Lung (tissue), 12 donors: ENCODE results near the gene DPY19L3. TPM values are rescaled to one million over a fixed set of nuclear protein-coding genes. Genes with fewer than 3 reads are reported as not detected.
"Not testable (repeated sequence)": the region's sequence is repeated elsewhere in the genome, so short reads cannot be mapped to it uniquely, and the experiment has no call there.

ENCODE experiments used
- ATAC-seq: fragments of 200-7000 bp; cut with Tn5 transposase; one replicate; pipeline ENCODE4 v1.9.1; 2020; ENCODE audit warnings: moderate number of reproducible peaks; ENCODE audit not compliant: insufficient read depth, low FRiP score
- DNase-seq, 3 donors: peaks; one replicate each; pipeline ENCODE4 v3.0.0-alpha.2; 2013 to 2017
- H3K27ac ChIP-seq, 2 donors: one replicate each; pipeline ENCODE4 v1.5.1; 2013; ENCODE audit warnings: mild to moderate bottlenecking in 2 of 2, moderate library complexity in 2 of 2, control low read depth in 1 of 2, inconsistent platforms in 1 of 2, low read depth in 1 of 2, low read length in 1 of 2
- H3K27me3 ChIP-seq, 3 donors: one replicate each; pipeline ENCODE4 v1.5.1; 2013; ENCODE audit warnings: low read length in 2 of 3; ENCODE audit not compliant: control insufficient read depth in 3 of 3, insufficient read depth in 3 of 3
- H3K36me3 ChIP-seq, 4 donors: one replicate each; pipeline ENCODE4 v1.5.1; 2013; ENCODE audit warnings: low read length in 4 of 4, mild to moderate bottlenecking in 1 of 4, moderate library complexity in 1 of 4; ENCODE audit not compliant: control insufficient read depth in 4 of 4, insufficient read depth in 4 of 4
- H3K4me1 ChIP-seq, 5 donors: one replicate each; pipeline ENCODE4 v1.5.1; 2013; ENCODE audit warnings: low read length in 5 of 5, mild to moderate bottlenecking in 2 of 5, moderate library complexity in 1 of 5; ENCODE audit not compliant: control insufficient read depth in 5 of 5, insufficient read depth in 5 of 5
- H3K4me3 ChIP-seq: one replicate; pipeline ENCODE4 v1.5.1; 2013; ENCODE audit warnings: mild to moderate bottlenecking, control low read depth, moderate library complexity
- H3K9ac ChIP-seq, 2 donors: one replicate each; pipeline ENCODE4 v1.5.1; 2013; ENCODE audit warnings: low read length in 2 of 2, control low read depth in 1 of 2; ENCODE audit not compliant: insufficient read depth in 1 of 2
- H3K9me3 ChIP-seq, 4 donors: one replicate each; pipeline ENCODE4 v1.5.1; 2013; ENCODE audit warnings: low read length in 3 of 4, mild to moderate bottlenecking in 1 of 4, moderate library complexity in 1 of 4; ENCODE audit not compliant: control insufficient read depth in 4 of 4, insufficient read depth in 3 of 4
- CTCF ChIP-seq: IDR thresholded peaks from 2 replicates; pipeline ENCODE4 v1.5.1; 2012; ENCODE audit warnings: mild to moderate bottlenecking; ENCODE audit errors: control extremely low read depth, extremely low read depth
- WGBS, 2 donors: extraction: QIAGEN DNeasy Blood & Tissue Kit; methylation state at CpG; one replicate each; pipeline ENCODE4 v1.1.7; 2013; 5-methylcytosine and 5-hydroxymethylcytosine counted together
- polyA plus RNA-seq, 2 donors: library from polyadenylated mRNA; stranded (reverse); fragments of 200-250 nt; gene quantifications; one replicate each; pipeline ENCODE4 v1.2.1, GENCODE V29; 2013
- total RNA-seq, 2 donors: library from RNA; depleted of rRNA in 1 of 2; stranded (reverse); fragments of >200 nt in 1 of 2; gene quantifications; one replicate each; pipeline ENCODE4 v1.2.1, GENCODE V29; 2014 to 2021
- donor health status: control.
- donor health status: control.
- donor health status: Bipolar disorder and iron deficiency.
- donor health status: healthy.
- donor health status: DM: yes; HTN: yes; CAD: no.

DPY19L3 gene
- total and polyA plus RNA-seq, 4 donors = 9.1 to 49.3 (median 27.3) TPM

GRCh38 chr19:32442650-32443049 is 37.1 kb downstream of the DPY19L3 start:
- Histone ChIP-seq H3K27ac (no peak overlapping the region), H3K4me1 (no peaks in the 10 kb centered on the region), H3K9ac (no peak overlapping the region), H3K27me3 (no peaks in the 10 kb centered on the region), H3K9me3 (no peaks in the 10 kb centered on the region), H3K36me3 (peaks cover 0 to 25% (median 10%) of the 10 kb centered on the region in 4 donors), H3K4me3 (no peak overlapping the region)
- no peak for ATAC-seq
- DNase-seq = no peak
- TF ChIP-seq CTCF = no peak
- 83 to 98% methylated on average over 1 of the region's 1 CpG for WGBS, 2 donors

- H3K36me3 ChIP-seq = peaks cover 0 to 21% (median 12%) of the 10 kb centered on the region in 4 donors
- H3K9me3 ChIP-seq, H3K4me1 ChIP-seq, ATAC-seq, DNase-seq, H3K4me3 ChIP-seq, H3K9ac ChIP-seq, H3K27ac ChIP-seq, H3K27me3 ChIP-seq: not testable (repeated sequence)
- WGBS, 2 donors = 98% methylated on average over 5 of the region's 5 CpGs
Measured at GRCh38 chr19:32447534-32447933, 42.0 kb downstream of the DPY19L3 start.

GRCh38 chr19:32448026-32448425 is 42.5 kb downstream of the DPY19L3 start:
- H3K4me1 ChIP-seq = no peaks in the 10 kb centered on the region
- 96 to 98% methylated on average over 8 of the region's 8 CpGs for WGBS, 2 donors
- peaks cover 0 to 17% (median 8%) of the 10 kb centered on the region in 4 donors for H3K36me3 ChIP-seq
- H3K9me3 ChIP-seq = no peaks in the 10 kb centered on the region
- TF ChIP-seq CTCF = no peak
- H3K27me3 ChIP-seq = no peaks in the 10 kb centered on the region
- no peak for DNase-seq
- no peak overlapping the region for H3K4me3 ChIP-seq
- no peak for ATAC-seq
- H3K9ac ChIP-seq = no peak overlapping the region
- no peak overlapping the region for H3K27ac ChIP-seq

GRCh38 chr19:32450217-32450616 is 44.6 kb downstream of the DPY19L3 start:
- no peak for ATAC-seq
- no peak overlapping the region for H3K9ac ChIP-seq
- H3K4me1 ChIP-seq = no peaks in the 10 kb centered on the region
- no peak for DNase-seq
- no peaks in the 10 kb centered on the region for H3K9me3 ChIP-seq
- H3K27ac ChIP-seq = no peak overlapping the region
- no peak for TF ChIP-seq CTCF
- 86 to 97% methylated on average over 4 of the region's 4 CpGs for WGBS, 2 donors
- H3K36me3 ChIP-seq = peaks cover 1 to 14% (median 9%) of the 10 kb centered on the region in 4 donors
- H3K27me3 ChIP-seq = no peaks in the 10 kb centered on the region
- H3K4me3 ChIP-seq = no peak overlapping the region
